NT2/D1 (cell line): ENCODE data around the gene XYLT1.

Source experiments
- DNase-seq: peaks from one replicate; pipeline ENCODE4 v3.0.0-alpha.2; 2011; ENCODE audit warnings: low read depth, low spot score
- H3K27me3 ChIP-seq: 2 replicates; pipeline ENCODE4 v1.6.0; 2011; ENCODE audit warnings: mild to moderate bottlenecking; ENCODE audit not compliant: insufficient read length, insufficient read depth
- H3K36me3 ChIP-seq: 2 replicates; pipeline ENCODE4 v1.6.1; 2011; ENCODE audit warnings: mild to moderate bottlenecking, low read length, mixed read lengths; ENCODE audit not compliant: insufficient read depth, insufficient read length
- H3K4me1 ChIP-seq: 2 replicates; pipeline ENCODE4 v1.5.1; 2011; ENCODE audit not compliant: insufficient read depth, insufficient read length
- H3K4me3 ChIP-seq: 2 replicates; pipeline ENCODE4 v1.5.1; 2011; ENCODE audit warnings: low read depth; ENCODE audit not compliant: insufficient read length
- H3K9ac ChIP-seq: 2 replicates; pipeline ENCODE4 v1.6.0; 2011; ENCODE audit warnings: low read depth; ENCODE audit not compliant: insufficient read length
- H3K9me3 ChIP-seq: 2 replicates; pipeline ENCODE4 v1.5.1; 2011; ENCODE audit warnings: mild to moderate bottlenecking, low read length; ENCODE audit not compliant: insufficient read depth
- SUZ12 ChIP-seq: IDR thresholded peaks from 2 replicates; pipeline ENCODE4 v1.6.1; 2011; ENCODE audit not compliant: insufficient read length, insufficient read depth; ENCODE audit errors: extremely low read depth
- YY1 ChIP-seq: IDR thresholded peaks from 2 replicates; pipeline ENCODE4 v1.6.1; 2011; ENCODE audit not compliant: insufficient read length, insufficient read depth
- ZNF274 ChIP-seq: IDR thresholded peaks from 2 replicates; pipeline ENCODE4 v1.6.1; 2011; ENCODE audit warnings: mild to moderate bottlenecking, low read depth, low read length

XYLT1 gene

GRCh38 chr16:17370223-17370707 lies 100.5 kb downstream of the XYLT1 start:
- peaks cover 10% of the 10 kb centered on the region for H3K4me1 ChIP-seq
- H3K9me3 ChIP-seq = no peaks in the 10 kb centered on the region
- H3K9ac ChIP-seq = no peak overlapping the region
- H3K27me3 ChIP-seq = no peaks in the 10 kb centered on the region
- H3K36me3 ChIP-seq = no peaks in the 10 kb centered on the region
- DNase-seq = no peak
- no peak overlapping the region for H3K4me3 ChIP-seq
- TF ChIP-seq SUZ12 (no peak), ZNF274 (no peak), YY1 (no peak)

- Histone ChIP-seq H3K9me3 (no peaks in the 10 kb centered on the region), H3K4me1 (peaks cover 10% of the 10 kb centered on the region), H3K27me3 (no peaks in the 10 kb centered on the region), H3K9ac (no peak overlapping the region), H3K4me3 (no peak overlapping the region), H3K36me3 (no peaks in the 10 kb centered on the region)
- DNase-seq = no peak
- TF ChIP-seq SUZ12 (no peak), YY1 (no peak), ZNF274 (no peak)
Observed at GRCh38 chr16:17369421-17370222, 101.1 kb downstream of the XYLT1 start.

- Histone ChIP-seq H3K4me1 (peaks cover 10% of the 10 kb centered on the region), H3K9ac (no peak overlapping the region), H3K9me3 (no peaks in the 10 kb centered on the region; the same call in 1 of the 2 replicates), H3K4me3 (no peak overlapping the region), H3K36me3 (no peaks in the 10 kb centered on the region), H3K27me3 (no peaks in the 10 kb centered on the region)
- no peak for DNase-seq
- TF ChIP-seq SUZ12 = no peak
- TF ChIP-seq YY1 = no peak
- no peak for TF ChIP-seq ZNF274
Observed at GRCh38 chr16:17368951-17369350, 101.8 kb downstream of the XYLT1 start.

- no peaks in the 10 kb centered on the region; the same call in 1 of the 2 replicates for H3K9me3 ChIP-seq
- H3K4me3 ChIP-seq = no peak overlapping the region
- no peaks in the 10 kb centered on the region for H3K27me3 ChIP-seq
- no peak for DNase-seq
- TF ChIP-seq YY1 (no peak), ZNF274 (no peak), SUZ12 (no peak)
- no peak overlapping the region for H3K9ac ChIP-seq
- no peaks in the 10 kb centered on the region for H3K36me3 ChIP-seq
- peaks cover 10% of the 10 kb centered on the region for H3K4me1 ChIP-seq
Observed at GRCh38 chr16:17368446-17368845, 102.3 kb downstream of the XYLT1 start.

- TF ChIP-seq YY1 (no peak), ZNF274 (no peak), SUZ12 (no peak)
- Histone ChIP-seq H3K36me3 (no peaks in the 10 kb centered on the region), H3K4me3 (no peak overlapping the region), H3K27me3 (no peaks in the 10 kb centered on the region), H3K4me1 (peaks cover 10% of the 10 kb centered on the region), H3K9me3 (no peaks in the 10 kb centered on the region; the same call in 1 of the 2 replicates), H3K9ac (no peak overlapping the region)
- DNase-seq = peak; percentile 83
Observed at GRCh38 chr16:17367923-17368322, 102.8 kb downstream of the XYLT1 start.

- Histone ChIP-seq H3K4me1 (peaks cover 10% of the 10 kb centered on the region), H3K27me3 (no peaks in the 10 kb centered on the region)
- TF ChIP-seq ZNF274 = no peak
- no peak for TF ChIP-seq SUZ12
- no peak for TF ChIP-seq YY1
Observed at GRCh38 chr16:17367036-17367435, 103.7 kb downstream of the XYLT1 start.

GRCh38 chr16:17366299-17366961 lies 104.3 kb downstream of the XYLT1 start:
- Histone ChIP-seq H3K27me3 (no peaks in the 10 kb centered on the region), H3K9ac (no peak overlapping the region)

More at GRCh38 chr16:17367036-17367435, 103.7 kb downstream of the XYLT1 start:
- Histone ChIP-seq H3K9me3 (no peaks in the 10 kb centered on the region; the same call in 1 of the 2 replicates), H3K9ac (no peak overlapping the region), H3K4me3 (no peak overlapping the region), H3K36me3 (no peaks in the 10 kb centered on the region)
- no peak for DNase-seq

More at GRCh38 chr16:17366299-17366961, 104.3 kb downstream of the XYLT1 start:
- Histone ChIP-seq H3K36me3 (no peaks in the 10 kb centered on the region), H3K4me1 (peaks cover 10% of the 10 kb centered on the region), H3K4me3 (no peak overlapping the region), H3K9me3 (no peaks in the 10 kb centered on the region; the same call in 1 of the 2 replicates)
- TF ChIP-seq YY1 = no peak
- no peak for TF ChIP-seq SUZ12
- no peak for TF ChIP-seq ZNF274
- no peak for DNase-seq
